GM12873 (cell line): ENCODE measurements around the gene MKNK1.

Experiments used
- TF ChIP-seq, protein P1 (sequence below): IDR thresholded peaks from 2 replicates; pipeline ENCODE4 v1.5.1; 2012; ENCODE audit warnings: low read depth, mild to moderate bottlenecking, moderate library complexity, low read length, control low read depth; ENCODE audit not compliant: insufficient read depth; ENCODE audit errors: missing control alignments

MKNK1 gene

DNA sequence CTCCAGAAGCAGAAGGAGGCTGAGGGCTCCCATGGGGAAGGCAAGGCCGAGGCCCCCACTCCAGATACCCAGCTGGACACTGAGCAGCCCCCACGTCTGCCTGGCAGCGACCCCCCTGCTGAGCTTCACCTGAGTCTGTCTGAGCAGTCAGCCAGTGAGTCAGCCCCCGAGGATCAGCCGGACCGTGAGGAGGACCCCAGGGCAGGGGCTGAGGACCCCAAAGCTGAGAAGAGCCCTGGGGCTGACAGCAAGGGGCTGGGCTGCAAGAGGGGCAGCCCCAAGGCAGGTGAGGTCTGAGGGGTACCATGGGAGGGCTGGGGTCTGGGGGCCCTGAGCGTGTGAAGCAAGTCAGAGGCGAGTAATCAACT is 93.1 kb downstream of the MKNK1 start:
- TF ChIP-seq, protein P1, sequence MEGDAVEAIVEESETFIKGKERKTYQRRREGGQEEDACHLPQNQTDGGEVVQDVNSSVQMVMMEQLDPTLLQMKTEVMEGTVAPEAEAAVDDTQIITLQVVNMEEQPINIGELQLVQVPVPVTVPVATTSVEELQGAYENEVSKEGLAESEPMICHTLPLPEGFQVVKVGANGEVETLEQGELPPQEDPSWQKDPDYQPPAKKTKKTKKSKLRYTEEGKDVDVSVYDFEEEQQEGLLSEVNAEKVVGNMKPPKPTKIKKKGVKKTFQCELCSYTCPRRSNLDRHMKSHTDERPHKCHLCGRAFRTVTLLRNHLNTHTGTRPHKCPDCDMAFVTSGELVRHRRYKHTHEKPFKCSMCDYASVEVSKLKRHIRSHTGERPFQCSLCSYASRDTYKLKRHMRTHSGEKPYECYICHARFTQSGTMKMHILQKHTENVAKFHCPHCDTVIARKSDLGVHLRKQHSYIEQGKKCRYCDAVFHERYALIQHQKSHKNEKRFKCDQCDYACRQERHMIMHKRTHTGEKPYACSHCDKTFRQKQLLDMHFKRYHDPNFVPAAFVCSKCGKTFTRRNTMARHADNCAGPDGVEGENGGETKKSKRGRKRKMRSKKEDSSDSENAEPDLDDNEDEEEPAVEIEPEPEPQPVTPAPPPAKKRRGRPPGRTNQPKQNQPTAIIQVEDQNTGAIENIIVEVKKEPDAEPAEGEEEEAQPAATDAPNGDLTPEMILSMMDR, result no peak

DNA sequence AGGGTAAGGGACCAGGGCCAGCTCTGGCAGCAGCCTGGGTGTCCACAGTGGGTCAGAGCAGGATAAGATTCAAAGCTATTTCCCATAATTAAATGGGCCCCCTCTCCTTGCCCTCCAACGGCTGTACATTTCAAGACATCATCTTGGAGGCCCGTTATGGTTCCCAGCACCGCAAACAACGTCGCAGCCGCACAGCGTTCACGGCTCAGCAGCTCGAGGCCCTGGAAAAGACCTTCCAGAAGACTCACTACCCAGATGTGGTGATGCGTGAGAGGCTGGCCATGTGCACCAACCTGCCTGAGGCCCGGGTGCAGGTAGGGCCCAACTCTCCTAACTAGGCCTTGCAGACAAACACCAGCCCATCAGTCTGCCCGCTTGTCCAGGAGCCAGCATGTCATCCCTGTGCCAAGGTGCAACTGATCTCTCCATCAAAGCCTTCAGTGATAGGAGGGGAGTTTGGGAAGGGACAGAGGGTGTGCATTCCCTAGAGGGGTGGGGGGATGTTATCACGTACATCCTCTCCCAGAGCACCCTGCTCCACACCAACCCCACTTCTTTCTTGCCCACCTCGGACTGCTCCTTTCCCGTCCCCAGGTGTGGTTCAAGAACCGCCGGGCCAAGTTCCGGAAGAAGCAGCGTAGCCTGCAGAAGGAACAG is 93.6 kb downstream of the MKNK1 start:
- TF ChIP-seq, protein P1, result no peak

DNA sequence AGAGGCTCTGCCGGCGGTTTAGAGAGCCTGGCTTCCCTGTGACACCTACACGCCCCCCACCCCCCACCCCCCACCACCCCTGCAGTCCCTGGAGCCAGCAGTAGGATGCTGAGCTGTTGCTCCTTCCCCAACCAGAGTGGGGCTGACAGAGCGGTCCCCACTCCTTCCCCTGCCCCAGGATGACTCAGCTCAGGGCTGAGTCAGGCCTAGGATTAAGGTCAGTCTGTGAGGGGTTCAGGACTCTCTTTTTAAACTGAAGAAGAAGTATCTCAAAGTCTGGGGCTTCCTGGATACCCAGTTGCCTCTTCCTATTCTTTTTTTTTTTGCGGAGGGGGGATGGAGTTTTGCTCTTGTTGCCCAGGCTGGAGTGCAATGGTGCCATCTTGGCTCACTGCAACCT is 95.3 kb downstream of the MKNK1 start:
- TF ChIP-seq, protein P1, result no peak
